Endothelial cell of umbilical vein (primary cell): Measurements from ENCODE around the gene CTTNBP2NL.

Source experiments
- CTCF ChIP-seq, 2 donors: IDR thresholded peaks; 1 replicate in 1 of 2; 2 replicates in 1 of 2; pipeline ENCODE4 v1.5.1; 2011; ENCODE audit warnings: low read length in 2 of 2, mild to moderate bottlenecking in 2 of 2, moderate library complexity in 2 of 2, control low read depth in 1 of 2, inconsistent platforms in 1 of 2, low read depth in 1 of 2; ENCODE audit not compliant: insufficient read depth in 1 of 2; ENCODE audit errors: extremely low read depth in 1 of 2
- EZH2 ChIP-seq: IDR thresholded peaks from 2 replicates; pipeline ENCODE4 v1.6.1; 2012; ENCODE audit warnings: borderline replicate concordance, low read depth, mild to moderate bottlenecking, moderate library complexity, low read length, inconsistent platforms; ENCODE audit not compliant: severe bottlenecking
- POLR2A ChIP-seq: IDR thresholded peaks from 2 replicates; pipeline ENCODE4 v1.6.1; 2012; ENCODE audit warnings: low read depth, mild to moderate bottlenecking, control low read depth, low read length
- POLR2AphosphoS5 ChIP-seq: IDR thresholded peaks from 2 replicates; pipeline ENCODE4 v1.6.1; 2012; ENCODE audit warnings: low read depth, mild to moderate bottlenecking, control low read depth, low read length, moderate library complexity; ENCODE audit not compliant: insufficient read depth

- TF ChIP-seq CTCF (IDR thresholded peaks at IDR 0.05; ENCODE audit: extremely low read depth in 1 of 2, insufficient read depth in 1 of 2, low read depth in 1 of 2, low read length in 2 of 2) (no peak), POLR2AphosphoS5 (no peak), EZH2 (no peak), POLR2A (no peak)
Observed at GRCh38 chr1:112387807-112388206, 8.2 kb upstream of the CTTNBP2NL start.
